ENCODE results near the gene PHB1.

The PHB1 gene

DNA sequence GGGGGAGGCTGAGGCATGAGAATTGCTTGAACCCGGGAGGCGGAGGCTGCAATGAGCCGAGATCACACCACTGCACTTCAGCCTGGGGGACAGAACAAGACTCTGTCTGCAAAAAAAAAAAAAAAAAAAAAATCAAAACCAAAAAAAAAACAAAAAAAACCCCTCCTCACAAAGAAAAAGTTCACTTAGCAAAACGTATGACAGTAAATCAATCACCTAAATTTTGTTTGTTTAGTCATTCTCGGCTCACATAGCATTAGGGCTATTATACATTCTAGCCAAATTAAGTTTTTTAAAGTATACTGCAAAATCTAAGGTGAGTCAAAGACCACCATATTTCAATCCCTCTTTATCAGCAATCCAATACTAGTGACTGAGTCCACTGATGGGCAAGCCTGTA is 58.4 kb downstream of the PHB1 start:
- DNase-seq (ENCODE audit: low read depth in 2 of 2, low spot score in 1 of 2) = no peak

Measured in stimulated activated CD8-positive, alpha-beta memory T cell treated with anti-CD3 and anti-CD28 coated beads, Interleukin-4, amount 100 ng/mL, for 1 hour (primary cell).